DMS153 (cell line): ENCODE results near the gene MYG1.

Experiments used
- DNase-seq: peaks from one replicate; lab custom pipeline; 2025; lab: John Stamatoyannopoulos, UW

The MYG1 gene

GRCh38 chr12:53299454-53300180, at the start of gene MYG1:
Gene MYG1, plus strand, starts transcription at chr12:53299695. Its CDS starts 43 bp downstream, at chr12:53299738.
- DNase-seq: peak; percentile 84

GRCh38 chr12:53251477-53252348, 47.8 kb upstream of the MYG1 start:
- DNase-seq: peak; percentile 23

- no peak for DNase-seq
These were observed 47.1 kb upstream of the MYG1 start for GRCh38 chr12:53252349-53252916.

- no peak for DNase-seq
These were observed 46.2 kb upstream of the MYG1 start for GRCh38 chr12:53253298-53253697.

GRCh38 chr12:53254816-53255545, 44.5 kb upstream of the MYG1 start:
- no peak for DNase-seq

GRCh38 chr12:53255996-53256395, 43.5 kb upstream of the MYG1 start:
- DNase-seq: no peak

- DNase-seq: no peak
These were observed 40.7 kb upstream of the MYG1 start for GRCh38 chr12:53258541-53259539.

- no peak for DNase-seq
These were observed 39.6 kb upstream of the MYG1 start for GRCh38 chr12:53259891-53260290.

- DNase-seq: no peak
These were observed 33.7 kb upstream of the MYG1 start for GRCh38 chr12:53265783-53266182.

- DNase-seq: no peak
These were observed 32.0 kb upstream of the MYG1 start for GRCh38 chr12:53267306-53267998.

- peak; percentile 34 for DNase-seq
These were observed 31.4 kb upstream of the MYG1 start, which contains the start of gene ESPL1 for GRCh38 chr12:53267999-53268629. Gene ESPL1, plus strand, starts transcription at chr12:53268299. Its CDS starts 468 bp downstream, at chr12:53268767.

GRCh38 chr12:53268630-53269562, 30.6 kb upstream of the MYG1 start:
- DNase-seq: no peak

- no peak for DNase-seq
These were observed 25.1 kb upstream of the MYG1 start for GRCh38 chr12:53274445-53274844.

GRCh38 chr12:53276511-53276910, 23.0 kb upstream of the MYG1 start:
- DNase-seq: no peak

GRCh38 chr12:53277981-53278380, 21.5 kb upstream of the MYG1 start:
- no peak for DNase-seq

GRCh38 chr12:53279283-53279869, 20.1 kb upstream of the MYG1 start:
- DNase-seq: no peak

GRCh38 chr12:53279888-53280498, 19.5 kb upstream of the MYG1 start:
- no peak for DNase-seq

- DNase-seq: no peak
These were observed 13.0 kb upstream of the MYG1 start for GRCh38 chr12:53286448-53286847.
